Body of pancreas (tissue), 4 donors: ENCODE results near the gene AKAP6. TPM values are rescaled to one million over a fixed set of nuclear protein-coding genes. Genes with fewer than 3 reads are reported as not detected.

Experiments used
- ATAC-seq: fragments of 150-250 bp; one replicate; pipeline ENCODE4 v1.9.1; 2016
- DNase-seq, 4 donors: peaks; one replicate each; pipeline ENCODE4 v3.0.0-alpha.2; 2019
- H3K27ac ChIP-seq, 4 donors: fragments of 200-600 bp; sonication (generic); 1 replicate in 3 of 4; 2 replicates in 1 of 4; pipeline versions ENCODE4 v1.5.1 to v1.6.1; 2016 to 2019; ENCODE audit warnings: mild to moderate bottlenecking in 1 of 4, mixed read lengths in 1 of 4, moderate library complexity in 1 of 4
- H3K27me3 ChIP-seq, 2 donors: fragments of 200-600 bp; sonication (generic); one replicate each; pipeline ENCODE4 v1.6.0; 2016; ENCODE audit warnings: mild to moderate bottlenecking in 1 of 2
- H3K36me3 ChIP-seq, 2 donors: fragments of 200-600 bp; sonication (generic); replicated peaks in 1 of 2; 2 replicates each; pipeline ENCODE4 v1.5.1; 2016; ENCODE audit warnings: low read depth in 2 of 2; ENCODE audit not compliant: insufficient read depth in 1 of 2
- H3K4me1 ChIP-seq: fragments of 200-600 bp; sonication (generic); one replicate; pipeline ENCODE4 v1.6.0; 2016
- H3K4me3 ChIP-seq, 2 donors: fragments of 200-600 bp; sonication (generic); 1 replicate in 1 of 2; 2 replicates in 1 of 2; pipeline ENCODE4 v1.5.1; 2016 to 2019
- H3K9me3 ChIP-seq, 3 donors: fragments of 200-600 bp; sonication (generic); 1 replicate in 2 of 3; 2 replicates in 1 of 3; pipeline ENCODE4 v1.5.1; 2016
- POLR2A ChIP-seq, 3 donors: fragments of 450-650 bp; IDR thresholded peaks; one replicate each; pipeline ENCODE4 v1.6.1; 2016; ENCODE audit warnings: antibody characterized with exemption in 3 of 3, mild to moderate bottlenecking in 2 of 3
- WGBS, 2 donors: methylation state at CpG; one replicate each; pipeline ENCODE4 v1.1.5; 2017; 5-methylcytosine and 5-hydroxymethylcytosine counted together
- intact Hi-C: fragments of 100-400 bp; cut with DNase I; formaldehyde crosslinking; loops from one replicate; pipeline ENCODE4 v1.15.1; 2023
- total RNA-seq, 2 donors: library from RNA; depleted of rRNA; stranded (reverse); fragments of >200 nt; gene quantifications; one replicate each; pipeline ENCODE4 v1.1.0, GENCODE V29; 2016
- TF ChIP-seq, protein P1 (sequence below), 7 experiments: fragments of 450-650 bp in 4 of 7; fragments of 200-600 bp in 3 of 7; sonication (generic) in 3 of 7; IDR thresholded peaks; one replicate each; pipeline ENCODE4 v1.5.1; 2016 to 2019; ENCODE audit warnings: antibody characterized with exemption in 7 of 7

The AKAP6 gene
- total RNA-seq, 2 donors from 2014 or later, result 2.0 to 2.9 TPM

DNA sequence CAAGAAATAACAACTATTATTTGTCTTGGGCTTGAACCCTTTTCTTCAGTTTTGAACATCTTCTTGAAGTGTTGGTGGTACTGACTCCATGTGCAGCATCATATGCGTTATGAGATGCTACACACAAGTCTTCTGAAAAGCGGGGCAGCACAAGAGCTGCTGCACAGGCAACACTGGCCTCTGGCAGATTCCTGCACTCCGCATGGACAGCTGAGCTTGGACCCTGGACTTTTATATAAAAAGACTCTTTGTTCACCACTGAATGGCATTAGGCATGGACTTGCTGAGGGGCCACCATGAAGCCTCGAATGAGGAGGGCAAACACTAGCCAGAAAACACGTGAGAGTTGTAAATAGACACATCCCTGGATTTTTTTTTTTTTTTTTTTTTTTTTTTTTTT is 398.7 kb downstream of the AKAP6 start:
- Histone ChIP-seq H3K9me3 (no peaks in the 10 kb centered on the region), H3K27ac (no peak overlapping the region), H3K27me3 (no peaks in the 10 kb centered on the region), H3K4me3 (no peak overlapping the region), H3K36me3 (no peaks in the 10 kb centered on the region), H3K4me1 (peaks cover 15% of the 10 kb centered on the region)
- no peak for TF ChIP-seq POLR2A (IDR thresholded peaks at IDR 0.05)
- TF ChIP-seq, protein P1, sequence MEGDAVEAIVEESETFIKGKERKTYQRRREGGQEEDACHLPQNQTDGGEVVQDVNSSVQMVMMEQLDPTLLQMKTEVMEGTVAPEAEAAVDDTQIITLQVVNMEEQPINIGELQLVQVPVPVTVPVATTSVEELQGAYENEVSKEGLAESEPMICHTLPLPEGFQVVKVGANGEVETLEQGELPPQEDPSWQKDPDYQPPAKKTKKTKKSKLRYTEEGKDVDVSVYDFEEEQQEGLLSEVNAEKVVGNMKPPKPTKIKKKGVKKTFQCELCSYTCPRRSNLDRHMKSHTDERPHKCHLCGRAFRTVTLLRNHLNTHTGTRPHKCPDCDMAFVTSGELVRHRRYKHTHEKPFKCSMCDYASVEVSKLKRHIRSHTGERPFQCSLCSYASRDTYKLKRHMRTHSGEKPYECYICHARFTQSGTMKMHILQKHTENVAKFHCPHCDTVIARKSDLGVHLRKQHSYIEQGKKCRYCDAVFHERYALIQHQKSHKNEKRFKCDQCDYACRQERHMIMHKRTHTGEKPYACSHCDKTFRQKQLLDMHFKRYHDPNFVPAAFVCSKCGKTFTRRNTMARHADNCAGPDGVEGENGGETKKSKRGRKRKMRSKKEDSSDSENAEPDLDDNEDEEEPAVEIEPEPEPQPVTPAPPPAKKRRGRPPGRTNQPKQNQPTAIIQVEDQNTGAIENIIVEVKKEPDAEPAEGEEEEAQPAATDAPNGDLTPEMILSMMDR (IDR thresholded peaks at IDR 0.05), result no peak
- no peak for ATAC-seq
- 81 to 86% methylated on average over 5 of the region's 5 CpGs for WGBS, 2 donors
- no peak for DNase-seq
- intact Hi-C loops, result no loop called here

DNA sequence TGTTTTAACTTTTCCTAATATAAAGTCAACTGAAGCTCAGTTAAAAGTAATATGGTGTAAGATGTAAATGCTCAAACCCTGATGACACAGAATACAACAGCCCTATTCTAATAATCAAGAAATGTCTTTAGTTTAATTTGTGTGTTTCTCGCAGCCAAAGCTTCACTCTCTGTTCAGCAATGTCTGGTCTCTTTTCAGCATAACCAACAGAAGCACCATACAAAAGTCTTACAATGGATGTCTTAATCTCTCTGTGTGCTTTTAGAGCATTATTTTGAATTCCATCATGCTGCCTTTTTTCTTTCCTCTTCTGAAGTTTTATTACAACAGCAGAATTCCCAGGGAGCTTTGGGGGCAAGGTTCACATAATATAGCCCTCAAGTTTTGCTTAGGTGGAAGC is 399.4 kb downstream of the AKAP6 start:
- Histone ChIP-seq H3K27ac (no peak overlapping the region), H3K4me1 (peaks cover 15% of the 10 kb centered on the region), H3K27me3 (no peaks in the 10 kb centered on the region), H3K36me3 (no peaks in the 10 kb centered on the region), H3K9me3 (no peaks in the 10 kb centered on the region), H3K4me3 (no peak overlapping the region)
- ATAC-seq (no peak), DNase-seq (no peak)
- 70 to 83% methylated on average over 1 of the region's 1 CpG for WGBS, 2 donors
- no peak for TF ChIP-seq POLR2A (IDR thresholded peaks at IDR 0.05)
- TF ChIP-seq, protein P1 (IDR thresholded peaks at IDR 0.05), result no peak
- intact Hi-C loops, result no loop called here

DNA sequence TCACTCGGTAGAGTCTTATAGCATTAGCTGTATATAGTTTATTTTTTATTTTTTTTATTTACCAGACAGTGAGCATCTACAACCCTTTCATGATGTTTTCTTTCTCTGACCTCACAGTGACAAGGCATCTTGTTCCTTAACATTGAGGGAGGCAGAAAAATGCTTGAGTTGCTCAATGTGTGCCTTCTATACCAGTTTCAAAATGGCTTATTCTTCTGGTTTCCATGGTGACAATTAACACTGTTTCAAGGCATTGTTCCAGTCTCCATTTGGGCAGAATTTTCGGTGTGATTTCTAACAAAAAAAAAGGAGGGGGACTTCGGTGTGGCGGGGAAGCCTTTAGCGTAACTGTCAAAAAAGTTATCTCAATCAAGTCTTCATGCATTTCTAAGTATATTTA is 399.9 kb downstream of the AKAP6 start:
- Histone ChIP-seq H3K4me1 (peaks cover 15% of the 10 kb centered on the region), H3K4me3 (no peak overlapping the region), H3K9me3 (no peaks in the 10 kb centered on the region), H3K27me3 (no peaks in the 10 kb centered on the region), H3K27ac (no peak overlapping the region), H3K36me3 (no peaks in the 10 kb centered on the region)
- 90 to 92% methylated on average over 5 of the region's 5 CpGs for WGBS, 2 donors
- intact Hi-C loops, result no loop called here
- no peak for DNase-seq
- no peak for TF ChIP-seq POLR2A (IDR thresholded peaks at IDR 0.05)
- TF ChIP-seq, protein P1 (IDR thresholded peaks at IDR 0.05), result no peak
- no peak for ATAC-seq

DNA sequence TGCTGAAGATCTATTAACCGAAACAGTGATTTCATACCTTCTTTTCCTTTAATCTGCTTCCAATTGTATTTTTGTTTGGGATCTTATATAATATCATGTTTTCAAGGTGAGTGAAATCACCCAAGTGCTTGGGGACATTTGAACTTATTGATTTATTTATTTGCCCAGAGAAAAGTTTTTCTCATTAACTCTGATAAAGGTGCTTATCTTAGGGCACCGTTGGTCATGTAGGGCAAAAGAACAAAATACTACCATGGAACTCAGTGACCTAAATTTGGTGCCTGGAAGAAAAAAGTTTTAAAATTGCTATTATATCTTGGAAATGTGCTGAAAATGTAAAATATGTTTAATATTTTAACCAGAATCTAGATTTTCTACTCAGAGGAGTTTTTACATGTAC is 402.2 kb downstream of the AKAP6 start:
- intact Hi-C loops, result no loop called here
- no peak overlapping the region for H3K4me3 ChIP-seq
- no peaks in the 10 kb centered on the region for H3K9me3 ChIP-seq
- no peaks in the 10 kb centered on the region for H3K27me3 ChIP-seq
- DNase-seq (no peak), ATAC-seq (no peak)
- 19 to 23% methylated on average over 2 of the region's 2 CpGs for WGBS, 2 donors
- no peak overlapping the region for H3K27ac ChIP-seq
- no peaks in the 10 kb centered on the region for H3K36me3 ChIP-seq
- TF ChIP-seq, protein P1 (IDR thresholded peaks at IDR 0.05), result no peak
- no peak for TF ChIP-seq POLR2A (IDR thresholded peaks at IDR 0.05)
- peaks cover 15% of the 10 kb centered on the region for H3K4me1 ChIP-seq

DNA sequence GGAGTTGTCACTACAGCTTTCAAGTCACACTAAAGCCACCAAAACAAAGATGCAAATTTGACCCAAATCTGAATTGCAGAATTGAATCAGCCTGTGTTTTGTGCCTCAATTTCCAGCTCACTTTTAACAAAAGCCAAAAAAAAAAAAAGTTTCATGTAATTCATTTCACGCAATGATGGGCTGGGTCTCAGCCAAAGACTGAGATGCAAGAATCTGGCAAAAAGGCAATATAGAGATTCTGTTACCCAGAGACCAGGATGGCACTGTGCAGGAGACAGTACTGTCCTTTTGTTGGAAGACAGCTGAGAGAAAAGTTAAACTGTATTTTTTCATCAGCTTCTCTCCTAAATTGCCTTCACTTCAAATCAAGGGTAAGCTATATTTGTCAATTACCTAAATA is 403.9 kb downstream of the AKAP6 start:
- TF ChIP-seq, protein P1 (IDR thresholded peaks at IDR 0.05), result no peak
- no peak for TF ChIP-seq POLR2A (IDR thresholded peaks at IDR 0.05)
- Histone ChIP-seq H3K4me1 (peaks cover 15% of the 10 kb centered on the region), H3K27me3 (no peaks in the 10 kb centered on the region), H3K27ac (no peak overlapping the region), H3K9me3 (no peaks in the 10 kb centered on the region), H3K36me3 (no peaks in the 10 kb centered on the region), H3K4me3 (no peak overlapping the region)
- DNase-seq (no peak), ATAC-seq (no peak)
- WGBS, 2 donors, result 88 to 100% methylated on average over 1 of the region's 1 CpG
- intact Hi-C loops, result no loop called here
